Left ventricle myocardium inferior (tissue), 1 donor: ENCODE results near the gene GPX2. TPM values are rescaled to one million over a fixed set of nuclear protein-coding genes. Genes with fewer than 3 reads are reported as not detected.

Experiments
- DNase-seq: peaks from one replicate; pipeline ENCODE4 v3.0.0-alpha.2; 2020
- H3K27ac ChIP-seq: fragments of 200-600 bp; replicated peaks from 2 replicates; pipeline ENCODE4 v1.8.0; 2021
- H3K27me3 ChIP-seq: fragments of 200-600 bp; 2 replicates; pipeline ENCODE4 v1.8.0; 2021; ENCODE audit warnings: low read depth
- H3K36me3 ChIP-seq: fragments of 200-600 bp; 2 replicates; pipeline ENCODE4 v1.8.0; 2021
- H3K4me1 ChIP-seq: fragments of 200-600 bp; 2 replicates; pipeline ENCODE4 v1.8.0; 2021
- H3K4me3 ChIP-seq: fragments of 200-600 bp; 2 replicates; pipeline ENCODE4 v1.8.0; 2021; ENCODE audit warnings: mild to moderate bottlenecking, moderate library complexity
- H3K9me3 ChIP-seq: fragments of 200-600 bp; replicated peaks from 2 replicates; pipeline ENCODE4 v1.8.0; 2021
- CTCF ChIP-seq: fragments of 200-600 bp; IDR thresholded peaks from 2 replicates; pipeline ENCODE4 v1.8.0; 2021; ENCODE audit warnings: antibody characterized with exemption, mild to moderate bottlenecking, borderline replicate concordance
- intact Hi-C: fragments of 100-400 bp; cut with micrococcal nuclease; formaldehyde crosslinking; loops from one replicate; pipeline ENCODE4 v1.11.0; 2022
- total RNA-seq: library from RNA; stranded (reverse); fragmentation: NEBNext Ultra II Directional; extraction: Animal tissue kit (Norgen Biotek cat#: 25700); gene quantifications from one replicate; pipeline ENCODE4 v1.2.1, GENCODE V29; 2021
- donor health status: DM: no; HTN: yes; CAD: no; lungs with severe emphysema.

The GPX2 gene
- total RNA-seq, 1 donor from 2014 or later: not detected

GRCh38 chr14:64932231-64932630 is 10.3 kb downstream of the GPX2 start:
- no peak overlapping the region for H3K27ac ChIP-seq
- peaks cover 62% of the 10 kb centered on the region for H3K4me1 ChIP-seq
- no peak for TF ChIP-seq CTCF
- peaks cover 52% of the 10 kb centered on the region for H3K36me3 ChIP-seq
- intact Hi-C loops: no loop called here
- no peak for DNase-seq
- H3K27me3 ChIP-seq: no peaks in the 10 kb centered on the region
- H3K9me3 ChIP-seq: no peaks in the 10 kb centered on the region
- H3K4me3 ChIP-seq: no peak overlapping the region

GRCh38 chr14:64931123-64931522 is 11.4 kb downstream of the GPX2 start:
- intact Hi-C loops: no loop called here

GRCh38 chr14:64930085-64930843 is 12.3 kb downstream of the GPX2 start:
- Histone ChIP-seq H3K4me3 (no peak overlapping the region), H3K27me3 (no peaks in the 10 kb centered on the region), H3K36me3 (peaks cover 69% of the 10 kb centered on the region), H3K4me1 (peaks cover 52% of the 10 kb centered on the region), H3K27ac (peak overlapping the region; percentile 69), H3K9me3 (no peaks in the 10 kb centered on the region)
- intact Hi-C loops: no loop called here
- no peak for TF ChIP-seq CTCF
- no peak for DNase-seq

More at GRCh38 chr14:64931123-64931522, 11.4 kb downstream of the GPX2 start:
- Histone ChIP-seq H3K36me3 (peaks cover 61% of the 10 kb centered on the region), H3K9me3 (no peaks in the 10 kb centered on the region), H3K27ac (peak overlapping the region; percentile 69), H3K4me3 (no peak overlapping the region), H3K4me1 (peaks cover 59% of the 10 kb centered on the region), H3K27me3 (no peaks in the 10 kb centered on the region)
- no peak for DNase-seq
- no peak for TF ChIP-seq CTCF

GRCh38 chr14:64929014-64929359 is 13.6 kb downstream of the GPX2 start:
- H3K9me3 ChIP-seq: no peaks in the 10 kb centered on the region
- no peak overlapping the region for H3K4me3 ChIP-seq
- no peaks in the 10 kb centered on the region for H3K27me3 ChIP-seq
- no peak for TF ChIP-seq CTCF
- peak overlapping the region; percentile 69 for H3K27ac ChIP-seq
- H3K4me1 ChIP-seq: peaks cover 40% of the 10 kb centered on the region
- intact Hi-C loops: no loop called here
- H3K36me3 ChIP-seq: peaks cover 78% of the 10 kb centered on the region
- DNase-seq: no peak

GRCh38 chr14:64928239-64929013 is 14.1 kb downstream of the GPX2 start:
- Histone ChIP-seq H3K27ac (peak overlapping the region; percentile 69), H3K4me1 (peaks cover 35% of the 10 kb centered on the region), H3K9me3 (no peaks in the 10 kb centered on the region), H3K36me3 (peaks cover 75% of the 10 kb centered on the region), H3K27me3 (no peaks in the 10 kb centered on the region), H3K4me3 (no peak overlapping the region)
- intact Hi-C loops: no loop called here
- TF ChIP-seq CTCF: no peak
- DNase-seq: no peak
